Stimulated activated CD4-positive, alpha-beta T cell treated with anti-CD3 and anti-CD28 coated beads, Interleukin-1b, Interleukin-23, amount 100 ng/mL, for 24 hours (primary cell): ENCODE results near the gene SLC6A8.

Source experiments
- DNase-seq, 4 experiments: peaks; one replicate each; pipeline ENCODE4 v3.0.0-alpha.2; 2020; ENCODE audit warnings: low read depth in 4 of 4, low spot score in 1 of 4

The SLC6A8 gene

GRCh38 chrX:153687121-153688039 lies at the start of gene SLC6A8:
Gene SLC6A8, plus strand, starts transcription at chrX:153687926. Its CDS starts 649 bp downstream, at chrX:153688575.
- DNase-seq = peak in 2 of 4 experiments; percentile 11 to 24

- no peak for DNase-seq
Measured at GRCh38 chrX:153638041-153638371, 49.7 kb upstream of the SLC6A8 start.

DNA sequence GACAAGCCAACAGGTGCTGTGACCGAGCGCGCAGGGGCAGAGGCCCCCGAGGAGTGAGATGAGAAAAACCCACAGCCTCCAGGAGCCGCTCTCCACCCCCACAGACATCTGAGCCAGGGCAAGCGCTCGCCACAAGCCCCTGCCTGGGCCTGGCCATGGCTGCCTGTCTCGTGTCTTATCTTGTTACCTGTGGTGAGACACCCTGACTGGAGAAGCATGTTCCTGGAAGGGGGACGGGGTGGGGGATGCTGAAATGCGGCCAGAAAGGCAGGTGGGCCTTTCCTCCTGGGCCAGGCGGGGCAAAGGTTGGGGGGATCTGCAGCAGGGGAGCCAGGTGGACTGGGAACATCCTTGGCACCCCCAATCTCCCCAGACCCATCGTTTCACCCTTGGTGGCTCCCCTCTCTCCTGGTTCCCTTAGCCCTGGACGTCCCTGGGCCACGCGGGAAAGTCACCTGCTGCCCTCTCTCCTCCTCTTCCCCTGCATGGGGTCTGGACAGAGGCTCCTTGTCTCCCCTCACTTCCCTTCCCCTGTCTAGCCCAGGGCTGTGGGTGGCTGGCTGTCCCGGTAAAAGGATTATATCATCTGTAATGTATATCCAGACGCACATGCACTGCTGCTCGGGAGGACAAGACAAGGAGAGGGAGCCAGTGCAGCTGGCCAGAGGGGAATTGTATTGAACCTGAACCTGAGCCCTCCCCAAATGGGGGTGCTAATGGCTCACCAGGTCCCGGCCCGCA lies 49.1 kb upstream of the SLC6A8 start:
- DNase-seq = no peak

- no peak for DNase-seq
Measured at GRCh38 chrX:153639177-153640044, 48.3 kb upstream of the SLC6A8 start.

DNA sequence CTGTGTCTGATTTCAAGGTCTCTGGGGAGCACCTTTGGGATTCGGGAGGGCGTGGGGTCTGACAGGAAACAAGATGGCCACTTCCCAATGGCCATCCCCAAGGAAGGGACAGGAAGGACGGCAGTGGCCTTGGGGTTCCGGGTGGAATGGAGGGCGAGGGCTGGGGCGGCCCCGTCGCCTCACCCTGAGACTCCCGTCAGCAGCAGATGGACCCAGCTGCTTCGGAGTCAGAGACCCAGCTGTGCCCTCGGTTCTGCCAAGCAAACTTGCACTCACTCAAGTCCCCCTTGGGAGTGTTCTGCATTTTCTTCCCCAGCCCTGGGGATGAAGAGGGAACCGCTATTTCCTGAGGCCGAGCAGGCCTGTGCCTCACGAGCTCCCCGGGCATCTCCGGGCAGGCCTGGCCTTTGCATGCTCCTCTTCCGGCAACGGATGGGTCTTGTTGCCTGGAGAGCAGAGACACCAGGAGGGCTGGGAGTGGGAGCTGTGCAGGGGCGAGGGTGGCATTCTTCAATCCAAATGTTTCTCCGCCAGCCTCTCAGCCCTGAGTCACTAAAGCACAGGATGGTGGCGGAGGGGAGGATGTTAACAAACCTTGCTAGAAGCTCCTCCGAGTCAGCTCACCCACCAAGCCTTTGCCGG lies 47.6 kb upstream of the SLC6A8 start:
- no peak for DNase-seq

GRCh38 chrX:153640736-153641575 lies 46.8 kb upstream of the SLC6A8 start:
- no peak for DNase-seq

- no peak for DNase-seq
Measured at GRCh38 chrX:153641627-153642026, 46.1 kb upstream of the SLC6A8 start.

GRCh38 chrX:153642051-153642654 lies 45.6 kb upstream of the SLC6A8 start:
- no peak for DNase-seq

DNA sequence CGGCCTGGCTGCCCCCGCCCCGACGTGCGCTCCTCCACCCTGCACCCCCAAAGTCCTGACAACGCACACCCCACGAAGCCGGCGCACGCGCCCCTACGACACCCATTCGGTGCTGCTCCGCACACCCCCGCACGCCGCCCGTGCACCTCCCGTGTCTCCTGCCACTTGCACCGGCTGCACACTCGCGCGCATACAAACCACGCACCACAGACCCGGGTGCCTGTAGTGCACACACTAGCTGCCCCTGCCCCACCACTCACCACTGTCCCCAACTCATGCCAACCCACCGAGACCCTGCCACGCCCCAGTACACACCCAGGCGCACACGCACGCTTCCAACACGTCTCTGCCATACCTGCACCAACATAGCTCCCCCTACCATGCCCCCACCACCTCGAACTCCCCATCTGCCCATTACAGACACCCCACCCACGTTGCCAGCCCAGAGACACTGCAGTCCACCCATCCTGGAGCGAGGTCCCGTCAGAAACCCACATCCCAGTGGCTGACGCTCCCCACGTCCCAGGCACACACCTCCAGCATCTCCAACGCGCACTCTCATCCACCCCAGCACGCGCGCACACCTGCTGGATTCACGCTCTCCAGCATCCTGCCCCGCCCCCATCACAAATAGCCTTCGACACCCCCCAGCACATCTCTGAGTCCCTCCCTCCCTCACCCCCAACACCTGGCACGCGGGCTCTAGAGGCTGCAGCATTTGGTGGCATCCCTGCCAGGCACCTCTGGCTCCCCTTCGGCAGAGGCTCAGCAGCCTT lies 44.9 kb upstream of the SLC6A8 start:
- no peak for DNase-seq

GRCh38 chrX:153643431-153644351 lies 44.0 kb upstream of the SLC6A8 start:
- no peak for DNase-seq

GRCh38 chrX:153644356-153645125 lies 43.2 kb upstream of the SLC6A8 start:
- DNase-seq = no peak

GRCh38 chrX:153645151-153645550 lies 42.6 kb upstream of the SLC6A8 start:
- DNase-seq = no peak

- no peak for DNase-seq
Measured at GRCh38 chrX:153645921-153646488, 41.7 kb upstream of the SLC6A8 start.

- DNase-seq = no peak
Measured at GRCh38 chrX:153646620-153647373, 40.9 kb upstream of the SLC6A8 start, which contains the start of gene DUSP9. Gene DUSP9, plus strand, starts transcription at chrX:153647203. Its CDS starts 751 bp downstream, at chrX:153647954.

GRCh38 chrX:153647461-153648357 lies 40.0 kb upstream of the SLC6A8 start:
- no peak for DNase-seq
